Measurements from ENCODE around the gene NCR2.

DNA sequence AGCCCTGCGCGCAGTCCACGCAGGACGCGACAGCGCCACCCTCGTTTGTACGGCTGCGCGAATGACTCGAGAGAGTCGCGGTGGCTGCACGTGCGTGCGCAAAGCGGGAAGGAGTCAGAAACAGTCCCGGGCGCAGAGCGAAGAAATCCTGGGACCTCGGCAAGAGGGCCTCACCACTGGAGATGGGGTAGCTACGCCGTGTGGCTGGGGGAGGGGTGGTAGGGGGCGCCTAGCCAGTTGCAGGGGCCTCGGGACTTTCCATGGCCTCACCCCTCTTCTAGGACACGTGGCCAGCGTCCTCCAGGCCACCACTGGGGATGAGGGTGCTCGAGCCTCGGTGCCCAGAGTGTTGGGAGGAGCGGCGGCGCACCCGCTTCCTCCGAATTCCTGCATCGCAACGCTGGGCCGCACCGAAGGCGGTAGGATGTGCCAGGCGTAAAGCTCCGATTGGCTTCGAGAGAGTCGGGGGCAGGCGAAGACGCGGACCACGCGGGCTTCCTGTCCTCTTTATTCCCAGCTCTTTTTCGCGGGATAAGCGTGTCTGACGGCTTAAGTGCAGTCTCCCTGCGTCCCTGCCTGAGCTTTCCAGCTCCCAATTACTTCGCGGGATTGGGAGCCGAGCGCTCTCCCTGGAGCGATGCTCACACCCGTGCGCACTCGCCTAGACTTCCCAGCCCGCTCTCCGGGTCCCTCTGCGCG is 38.7 kb downstream of the NCR2 start:
- TF ChIP-seq, protein P1, sequence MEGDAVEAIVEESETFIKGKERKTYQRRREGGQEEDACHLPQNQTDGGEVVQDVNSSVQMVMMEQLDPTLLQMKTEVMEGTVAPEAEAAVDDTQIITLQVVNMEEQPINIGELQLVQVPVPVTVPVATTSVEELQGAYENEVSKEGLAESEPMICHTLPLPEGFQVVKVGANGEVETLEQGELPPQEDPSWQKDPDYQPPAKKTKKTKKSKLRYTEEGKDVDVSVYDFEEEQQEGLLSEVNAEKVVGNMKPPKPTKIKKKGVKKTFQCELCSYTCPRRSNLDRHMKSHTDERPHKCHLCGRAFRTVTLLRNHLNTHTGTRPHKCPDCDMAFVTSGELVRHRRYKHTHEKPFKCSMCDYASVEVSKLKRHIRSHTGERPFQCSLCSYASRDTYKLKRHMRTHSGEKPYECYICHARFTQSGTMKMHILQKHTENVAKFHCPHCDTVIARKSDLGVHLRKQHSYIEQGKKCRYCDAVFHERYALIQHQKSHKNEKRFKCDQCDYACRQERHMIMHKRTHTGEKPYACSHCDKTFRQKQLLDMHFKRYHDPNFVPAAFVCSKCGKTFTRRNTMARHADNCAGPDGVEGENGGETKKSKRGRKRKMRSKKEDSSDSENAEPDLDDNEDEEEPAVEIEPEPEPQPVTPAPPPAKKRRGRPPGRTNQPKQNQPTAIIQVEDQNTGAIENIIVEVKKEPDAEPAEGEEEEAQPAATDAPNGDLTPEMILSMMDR (IDR thresholded peaks at IDR 0.05 in 2 of 3, conservative IDR thresholded peaks at IDR 0.05 in 1 of 3; ENCODE audit: borderline replicate concordance in 1 of 3, insufficient read depth in 1 of 3, low read depth in 2 of 3, low read length in 2 of 3) = no peak
- TF ChIP-seq EZH2 (IDR thresholded peaks at IDR 0.05) (no peak), POLR2A (IDR thresholded peaks at IDR 0.05; ENCODE audit: borderline replicate concordance, extremely low read depth, insufficient read depth, insufficient read length) (no peak), SP1 (IDR thresholded peaks at IDR 0.05; ENCODE audit: low read depth) (no peak), ZFX (IDR thresholded peaks at IDR 0.05) (no peak), EZH2phosphoT487 (IDR thresholded peaks at IDR 0.05; ENCODE audit: borderline replicate concordance) (no peak), RAD21 (IDR thresholded peaks at IDR 0.05; ENCODE audit: low read depth) (no peak), FOSL1 (IDR thresholded peaks at IDR 0.05; ENCODE audit: low read depth) (no peak), ELF1 (IDR thresholded peaks at IDR 0.05; ENCODE audit: borderline replicate concordance, low read depth) (no peak), TCF7L2 (IDR thresholded peaks at IDR 0.05; ENCODE audit: borderline replicate concordance, extremely low read depth, insufficient read depth, insufficient read length) (no peak)
- TF ChIP-seq, protein P2, sequence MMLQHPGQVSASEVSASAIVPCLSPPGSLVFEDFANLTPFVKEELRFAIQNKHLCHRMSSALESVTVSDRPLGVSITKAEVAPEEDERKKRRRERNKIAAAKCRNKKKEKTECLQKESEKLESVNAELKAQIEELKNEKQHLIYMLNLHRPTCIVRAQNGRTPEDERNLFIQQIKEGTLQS (IDR thresholded peaks at IDR 0.05) = no peak
- TF ChIP-seq, protein P3, sequence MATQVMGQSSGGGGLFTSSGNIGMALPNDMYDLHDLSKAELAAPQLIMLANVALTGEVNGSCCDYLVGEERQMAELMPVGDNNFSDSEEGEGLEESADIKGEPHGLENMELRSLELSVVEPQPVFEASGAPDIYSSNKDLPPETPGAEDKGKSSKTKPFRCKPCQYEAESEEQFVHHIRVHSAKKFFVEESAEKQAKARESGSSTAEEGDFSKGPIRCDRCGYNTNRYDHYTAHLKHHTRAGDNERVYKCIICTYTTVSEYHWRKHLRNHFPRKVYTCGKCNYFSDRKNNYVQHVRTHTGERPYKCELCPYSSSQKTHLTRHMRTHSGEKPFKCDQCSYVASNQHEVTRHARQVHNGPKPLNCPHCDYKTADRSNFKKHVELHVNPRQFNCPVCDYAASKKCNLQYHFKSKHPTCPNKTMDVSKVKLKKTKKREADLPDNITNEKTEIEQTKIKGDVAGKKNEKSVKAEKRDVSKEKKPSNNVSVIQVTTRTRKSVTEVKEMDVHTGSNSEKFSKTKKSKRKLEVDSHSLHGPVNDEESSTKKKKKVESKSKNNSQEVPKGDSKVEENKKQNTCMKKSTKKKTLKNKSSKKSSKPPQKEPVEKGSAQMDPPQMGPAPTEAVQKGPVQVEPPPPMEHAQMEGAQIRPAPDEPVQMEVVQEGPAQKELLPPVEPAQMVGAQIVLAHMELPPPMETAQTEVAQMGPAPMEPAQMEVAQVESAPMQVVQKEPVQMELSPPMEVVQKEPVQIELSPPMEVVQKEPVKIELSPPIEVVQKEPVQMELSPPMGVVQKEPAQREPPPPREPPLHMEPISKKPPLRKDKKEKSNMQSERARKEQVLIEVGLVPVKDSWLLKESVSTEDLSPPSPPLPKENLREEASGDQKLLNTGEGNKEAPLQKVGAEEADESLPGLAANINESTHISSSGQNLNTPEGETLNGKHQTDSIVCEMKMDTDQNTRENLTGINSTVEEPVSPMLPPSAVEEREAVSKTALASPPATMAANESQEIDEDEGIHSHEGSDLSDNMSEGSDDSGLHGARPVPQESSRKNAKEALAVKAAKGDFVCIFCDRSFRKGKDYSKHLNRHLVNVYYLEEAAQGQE (IDR thresholded peaks at IDR 0.05; ENCODE audit: low read depth) = no peak
